K562 (cell line): ENCODE measurements around the gene CCSER1. TPM values are rescaled to one million over a fixed set of nuclear protein-coding genes. Genes with fewer than 3 reads are reported as not detected.

Source experiments
- ATAC-seq: fragments of 200-7000 bp; cut with Tn5 transposase; 3 replicates; pipeline ENCODE4 v1.9.1; 2020; ENCODE audit warnings: moderate library complexity
- BruUV-seq: library from RNA; stranded (reverse); fragments of 400-500 nt; replicated peaks from 2 replicates; lab custom pipeline; 2021; lab: Mats Ljungman, UMichigan
- CTCF ChIA-PET: fragments of 300-600 bp; formaldehyde crosslinking; extraction: SDS; loops from one replicate; lab custom pipeline; 2021; ENCODE audit warnings: low intra/inter-chr PET ratio; lab: Yijun Ruan, JAX
- POLR2A ChIA-PET: fragments of 300-600, 350-650 bp; sonication (Branson Sonifier 250); formaldehyde crosslinking; extraction: SDS; loops from one replicate; lab custom pipeline; 2021; ENCODE audit warnings: antibody characterized with exemption, inconsistent platforms; lab: Yijun Ruan, JAX
- DNase-seq, 4 experiments: peaks; one replicate each; pipeline versions ENCODE4 v3.0.0 to v3.0.0-alpha.2; 2011 to 2018; ENCODE audit warnings: low spot score in 3 of 4, mixed read lengths in 3 of 4; ENCODE audit errors: extremely low read depth in 1 of 4
- FAIRE-seq: peaks from 2 replicates; lab custom pipeline; 2011; peaks lifted over from hg19 to GRCh38; lab: Jason Lieb, UNC
- H2AFZ ChIP-seq: 2 replicates; pipeline ENCODE4 v1.6.0; 2011; ENCODE audit warnings: low read depth, low read length, control low read depth, inconsistent platforms
- H3K27ac ChIP-seq: fragments of 200-600 bp; 3 replicates; pipeline ENCODE4 v1.8.0; 2011; ENCODE audit warnings: low read depth, mild to moderate bottlenecking, control low read depth, inconsistent platforms, low read length, moderate library complexity, mixed read lengths; ENCODE audit errors: extremely low read depth
- H3K27me3 ChIP-seq, 2 experiments: fragments of 300-600 bp in 1 of 2; 2 replicates in 1 of 2; 3 replicates in 1 of 2; pipeline versions ENCODE4 v1.6.0 to v1.8.0; 2011; ENCODE audit warnings: inconsistent platforms in 2 of 2, low read length in 2 of 2, mild to moderate bottlenecking in 1 of 2, mixed read lengths in 1 of 2, moderate library complexity in 1 of 2; ENCODE audit not compliant: control insufficient read depth in 2 of 2, insufficient read depth in 2 of 2
- H3K36me3 ChIP-seq: fragments of 300-600 bp; 3 replicates; pipeline ENCODE4 v1.8.0; 2011; ENCODE audit warnings: mild to moderate bottlenecking, low read length, inconsistent platforms; ENCODE audit not compliant: control insufficient read depth, insufficient read depth
- H3K4me1 ChIP-seq, 2 experiments: fragments of 200-600 bp in 1 of 2; replicated peaks in 1 of 2; 2 replicates in 1 of 2; 3 replicates in 1 of 2; pipeline versions ENCODE4 v1.5.1 to v1.8.0; 2011; ENCODE audit warnings: inconsistent platforms in 2 of 2, low read length in 2 of 2, mild to moderate bottlenecking in 1 of 2, mixed read lengths in 1 of 2, moderate library complexity in 1 of 2; ENCODE audit not compliant: control insufficient read depth in 2 of 2, insufficient read depth in 2 of 2
- H3K4me2 ChIP-seq: 2 replicates; pipeline ENCODE4 v1.6.1; 2011; ENCODE audit warnings: low read length, control low read depth, inconsistent platforms, mixed read lengths; ENCODE audit not compliant: insufficient read depth
- H3K4me3 ChIP-seq: fragments of 200-600 bp; sonication (generic), shearing (Covaris generic); 2 replicates; pipeline ENCODE4 v1.5.1; 2016; ENCODE audit warnings: control low read depth, inconsistent platforms
- H3K79me2 ChIP-seq: fragments of 200-600 bp; 3 replicates; pipeline ENCODE4 v1.8.0; 2011; ENCODE audit warnings: low read length, inconsistent platforms; ENCODE audit not compliant: control insufficient read depth, insufficient read depth
- H3K9ac ChIP-seq, 2 experiments: 2 replicates each; pipeline versions ENCODE4 v1.6.0 to v1.6.1; 2011; ENCODE audit warnings: low read depth in 2 of 2, low read length in 2 of 2, control low read depth in 1 of 2, inconsistent platforms in 1 of 2, mild to moderate bottlenecking in 1 of 2, mixed read lengths in 1 of 2; ENCODE audit not compliant: insufficient read depth in 1 of 2
- H3K9me1 ChIP-seq: one replicate; pipeline ENCODE4 v1.6.0; 2011; ENCODE audit warnings: inconsistent platforms, mild to moderate bottlenecking, low read length, moderate library complexity; ENCODE audit not compliant: control insufficient read depth, insufficient read depth
- H3K9me3 ChIP-seq: replicated peaks from 2 replicates; pipeline ENCODE4 v1.5.1; 2011; ENCODE audit warnings: low read depth, low read length, inconsistent platforms; ENCODE audit not compliant: control insufficient read depth, insufficient read depth
- H4K20me1 ChIP-seq: replicated peaks from 2 replicates; pipeline ENCODE4 v1.6.1; 2011; ENCODE audit warnings: low read length, inconsistent platforms, mixed read lengths; ENCODE audit not compliant: control insufficient read depth, insufficient read depth
- CBFA2T3 ChIP-seq: fragments of 450-650 bp; IDR thresholded peaks from 2 replicates; pipeline ENCODE4 v1.6.1; 2017
- DACH1 ChIP-seq: fragments of 450-650 bp; IDR thresholded peaks from 2 replicates; pipeline ENCODE4 v1.6.1; 2018; ENCODE audit not compliant: partially characterized antibody
- ETS2 ChIP-seq: IDR thresholded peaks from 2 replicates; pipeline ENCODE4 v1.6.1; 2016; ENCODE audit warnings: borderline replicate concordance, missing genetic modification characterization, mild to moderate bottlenecking, moderate library complexity, missing compliant biosample characterization; ENCODE audit not compliant: poor library complexity, severe bottlenecking
- HIVEP1 ChIP-seq: fragments of 250-450 bp; sonication (Bioruptor Pico); IDR thresholded peaks from 2 replicates; pipeline ENCODE4 v1.4.0; 2020; ENCODE audit warnings: mild to moderate bottlenecking
- JUND ChIP-seq, 2 experiments: IDR thresholded peaks; 2 replicates in 1 of 2; 3 replicates in 1 of 2; pipeline ENCODE4 v1.6.1; 2011; ENCODE audit warnings: borderline replicate concordance in 2 of 2, low read depth in 2 of 2, low read length in 2 of 2, improper control_type of control experiment in 1 of 2, missing biosample characterization in 1 of 2, missing genetic modification characterization in 1 of 2, missing genetic modification reagents in 1 of 2
- MTA2 ChIP-seq: fragments of 450-650 bp; IDR thresholded peaks from 2 replicates; pipeline ENCODE4 v1.6.1; 2016; ENCODE audit warnings: low read depth
- NFIX ChIP-seq: fragments of 250-450 bp; sonication (Bioruptor Pico); IDR thresholded peaks from 2 replicates; pipeline ENCODE4 v1.4.0; 2020; ENCODE audit warnings: low read depth, mild to moderate bottlenecking, moderate library complexity
- PHF8 ChIP-seq: fragments of 200-600 bp; sonication (generic); IDR thresholded peaks from 2 replicates; pipeline ENCODE4 v1.6.1; 2012; ENCODE audit warnings: mixed run types, mild to moderate bottlenecking, inconsistent platforms, low read length, moderate library complexity, borderline replicate concordance
- ZNF76 ChIP-seq: fragments of 250-450 bp; sonication (Bioruptor Pico); IDR thresholded peaks from 2 replicates; pipeline ENCODE4 v1.4.0; 2020; ENCODE audit warnings: mild to moderate bottlenecking, moderate library complexity, borderline replicate concordance
- WGBS: fragments of 100-300 bp; shearing (Covaris generic); methylation state at CpG from one replicate; pipeline ENCODE4 v1.1.6; 2016; ENCODE audit warnings: low coverage, mixed read lengths; ENCODE audit not compliant: insufficient coverage; ENCODE audit errors: missing lambda C conversion rate; 5-methylcytosine and 5-hydroxymethylcytosine counted together
- in situ Hi-C: fragments of 300-500 bp; cut with MboI; formaldehyde crosslinking; loops from 4 replicates; pipeline ENCODE4 v1.15.0; 2018; ENCODE audit warnings: inconsistent platforms, mixed read lengths
- intact Hi-C: fragments of 100-400 bp; cut with micrococcal nuclease; formaldehyde crosslinking; loops from 2 replicates; pipeline ENCODE4 v1.14.2; 2022
- polyA plus RNA-seq, 8 experiments: library from polyadenylated mRNA; depleted of rRNA in 4 of 8; stranded (reverse) in 5 of 8; unstranded in 3 of 8; fragments of >200 nt; fragmentation: Nextera tagmentation in 2 of 8; fragmentation: Illumina TruSeq in 1 of 8; extraction: Ambion mirVana in 2 of 8; extraction: Trizol in 1 of 8; gene quantifications; 2 replicates each; pipeline versions ENCODE4 v1.2.1 to v1.2.3, GENCODE V29; 2011 to 2014; ENCODE audit warnings: inconsistent platforms in 1 of 8, missing spikeins in 1 of 8
- total RNA-seq, 7 experiments: library from RNA; depleted of rRNA in 6 of 7; stranded (reverse); fragments of >200 nt in 6 of 7; fragmentation: Illumina TruSeq in 2 of 7; extraction: Trizol in 2 of 7; gene quantifications; 2 replicates each; pipeline versions ENCODE4 v1.2.1 to v1.2.3, GENCODE V29; 2011 to 2021; ENCODE audit warnings: low replicate concordance in 1 of 7
- TF ChIP-seq, protein P1 (sequence below): fragments of 250-450 bp; sonication (Bioruptor Pico); IDR thresholded peaks from 2 replicates; pipeline ENCODE4 v1.5.0; 2021

Gene CCSER1
- total and polyA plus RNA-seq, 9 of the 15 experiments (the other 6 are each of a cell fraction or from before 2014, with no cell fraction given): not detected

DNA sequence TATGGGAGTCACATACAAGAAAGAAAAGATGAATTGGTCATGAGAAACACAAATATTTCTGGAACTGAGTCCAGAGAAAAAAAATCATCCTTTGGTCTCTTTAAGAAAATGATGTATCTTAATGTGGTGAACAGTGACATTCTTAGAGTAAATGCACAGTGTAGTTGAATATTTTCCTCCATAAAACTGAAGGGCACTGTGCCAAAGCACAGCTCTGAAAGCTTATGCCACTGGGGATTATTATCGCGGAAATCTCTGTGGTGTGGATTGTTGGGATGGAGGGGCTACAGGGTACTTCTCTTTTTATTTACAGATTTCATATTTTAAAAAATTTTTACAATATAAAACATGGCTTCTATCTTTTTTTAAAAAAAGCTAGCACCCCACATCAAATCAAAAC lies 908.1 kb downstream of the CCSER1 start (continued):
- no peak for TF ChIP-seq PHF8
- no peak for TF ChIP-seq MTA2

DNA sequence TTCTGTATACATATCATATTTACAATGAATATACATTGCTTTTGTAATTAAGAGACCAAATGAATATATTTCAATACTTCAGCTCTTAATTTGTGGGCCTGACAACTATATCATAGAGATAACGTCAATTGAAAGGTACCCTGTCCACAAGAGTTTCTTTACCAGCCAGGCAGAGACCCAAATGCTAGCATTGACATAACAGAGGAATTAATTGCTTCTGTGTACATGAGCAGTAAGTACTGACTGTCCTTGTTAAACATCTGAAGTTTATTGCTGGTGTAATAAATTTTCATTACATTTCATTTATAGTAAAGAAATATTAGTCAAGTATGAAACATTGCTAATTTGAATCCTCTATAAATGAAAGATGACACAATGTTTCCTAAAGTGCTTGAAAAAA lies 910.8 kb downstream of the CCSER1 start:
- Histone ChIP-seq H3K27ac (no peak overlapping the region), H3K9me3 (no peaks in the 10 kb centered on the region), H3K36me3 (no peaks in the 10 kb centered on the region), H3K9ac (no peak overlapping the region), H3K4me2 (no peak overlapping the region), H3K79me2 (no peaks in the 10 kb centered on the region), H3K9me1 (no peaks in the 10 kb centered on the region), H3K4me3 (no peak overlapping the region), H2AFZ (no peak overlapping the region), H3K4me1 (no peaks in the 10 kb centered on the region), H3K27me3 (no peaks in the 10 kb centered on the region), H4K20me1 (no peaks in the 10 kb centered on the region)
- no peak for FAIRE-seq
- in situ Hi-C loops (no loop called here), intact Hi-C loops (no loop called here)
- WGBS: 0% methylated on average over 1 of the region's 1 CpG
- no peak for DNase-seq
- TF ChIP-seq HIVEP1 (no peak), ZNF76 (no peak), ETS2 (no peak), DACH1 (no peak), CBFA2T3 (no peak), NFIX (CRISPR knock-in tag) (no peak), JUND (IDR thresholded peaks at IDR 0.05; ENCODE audit: borderline replicate concordance, low read depth, low read length) (no peak), JUND (tag; IDR thresholded peaks at IDR 0.05; ENCODE audit: borderline replicate concordance, low read depth, low read length) (no peak)
- TF ChIP-seq, protein P1, sequence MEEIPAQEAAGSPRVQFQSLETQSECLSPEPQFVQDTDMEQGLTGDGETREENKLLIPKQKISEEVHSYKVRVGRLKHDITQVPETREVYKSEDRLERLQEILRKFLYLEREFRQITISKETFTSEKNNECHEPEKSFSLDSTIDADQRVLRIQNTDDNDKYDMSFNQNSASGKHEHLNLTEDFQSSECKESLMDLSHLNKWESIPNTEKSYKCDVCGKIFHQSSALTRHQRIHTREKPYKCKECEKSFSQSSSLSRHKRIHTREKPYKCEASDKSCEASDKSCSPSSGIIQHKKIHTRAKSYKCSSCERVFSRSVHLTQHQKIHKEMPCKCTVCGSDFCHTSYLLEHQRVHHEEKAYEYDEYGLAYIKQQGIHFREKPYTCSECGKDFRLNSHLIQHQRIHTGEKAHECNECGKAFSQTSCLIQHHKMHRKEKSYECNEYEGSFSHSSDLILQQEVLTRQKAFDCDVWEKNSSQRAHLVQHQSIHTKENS (CRISPR knock-in tag): no peak
- no peak for ATAC-seq
- ChIA-PET CTCF (no interaction called here), POLR2A (no interaction called here)
- BruUV-seq: no TSS peak
